HG03432 (cell line): ENCODE data around the gene FEZF2.

Experiments
- ATAC-seq: cut with Tn5 transposase; IDR thresholded peaks from one replicate; pipeline ENCODE4 v1.9.1; 2021; ENCODE audit warnings: mild to moderate bottlenecking, moderate library complexity; ENCODE audit not compliant: unreplicated experiment

The FEZF2 gene

GRCh38 chr3:62373215-62373614 lies at the start of gene FEZF2:
Gene FEZF2 (minus strand): TSS chr3:62373550. CDS start chr3:62372868, 682 bp downstream.
- no peak for ATAC-seq

- no peak for ATAC-seq
These were observed 47.9 kb upstream of the FEZF2 start for GRCh38 chr3:62421207-62421606.

GRCh38 chr3:62416144-62416543 lies 42.8 kb upstream of the FEZF2 start:
- no peak for ATAC-seq

- ATAC-seq, result no peak
These were observed 42.0 kb upstream of the FEZF2 start for GRCh38 chr3:62415312-62415801.

GRCh38 chr3:62414786-62415185 lies 41.4 kb upstream of the FEZF2 start:
- ATAC-seq, result no peak

GRCh38 chr3:62413687-62414086 lies 40.3 kb upstream of the FEZF2 start:
- no peak for ATAC-seq

GRCh38 chr3:62406945-62407344 lies 33.6 kb upstream of the FEZF2 start:
- no peak for ATAC-seq

GRCh38 chr3:62405566-62405965 lies 32.2 kb upstream of the FEZF2 start:
- no peak for ATAC-seq

- no peak for ATAC-seq
These were observed 31.8 kb upstream of the FEZF2 start for GRCh38 chr3:62405135-62405534.

- ATAC-seq, result no peak
These were observed 31.0 kb upstream of the FEZF2 start for GRCh38 chr3:62404321-62404720.

GRCh38 chr3:62403765-62404164 lies 30.4 kb upstream of the FEZF2 start:
- ATAC-seq, result no peak

- ATAC-seq, result no peak
These were observed 19.4 kb upstream of the FEZF2 start for GRCh38 chr3:62392626-62393292.

- no peak for ATAC-seq
These were observed 13.9 kb upstream of the FEZF2 start for GRCh38 chr3:62387251-62387650.

- no peak for ATAC-seq
These were observed 6.0 kb upstream of the FEZF2 start for GRCh38 chr3:62379321-62379798.

- no peak for ATAC-seq
These were observed 5.6 kb upstream of the FEZF2 start for GRCh38 chr3:62378921-62379320.

GRCh38 chr3:62378311-62378789 lies 5.0 kb upstream of the FEZF2 start:
- no peak for ATAC-seq

- no peak for ATAC-seq
These were observed 3.8 kb upstream of the FEZF2 start for GRCh38 chr3:62376906-62377877.

GRCh38 chr3:62376454-62376720 lies 3.0 kb upstream of the FEZF2 start:
- no peak for ATAC-seq

GRCh38 chr3:62375655-62376453 lies 2.5 kb upstream of the FEZF2 start:
- no peak for ATAC-seq

- no peak for ATAC-seq
These were observed 1.2 kb upstream of the FEZF2 start for GRCh38 chr3:62374341-62375218.
